Skeletal muscle tissue (tissue), 4 donors: ENCODE measurements around the gene RNF150. TPM values are rescaled to one million over a fixed set of nuclear protein-coding genes. Genes with fewer than 3 reads are reported as not detected.
"Not testable (repeated sequence)": the region's sequence is repeated elsewhere in the genome, so short reads cannot be mapped to it uniquely, and the experiment has no call there.

ENCODE experiments used
- H3K27ac ChIP-seq: one replicate; pipeline ENCODE4 v1.7.0; 2013; ENCODE audit warnings: mild to moderate bottlenecking, low read depth, low read length, inconsistent platforms
- H3K27me3 ChIP-seq, 3 donors: one replicate each; pipeline ENCODE4 v1.7.0; 2013; ENCODE audit warnings: low read length in 3 of 3; ENCODE audit not compliant: control insufficient read depth in 3 of 3, insufficient read depth in 3 of 3
- H3K36me3 ChIP-seq, 3 donors: one replicate each; pipeline ENCODE4 v1.7.0; 2013; ENCODE audit warnings: low read length in 3 of 3; ENCODE audit not compliant: control insufficient read depth in 3 of 3, insufficient read depth in 3 of 3
- H3K4me1 ChIP-seq, 3 donors: one replicate each; pipeline ENCODE4 v1.7.0; 2013; ENCODE audit warnings: low read length in 3 of 3, mild to moderate bottlenecking in 3 of 3; ENCODE audit not compliant: control insufficient read depth in 3 of 3, insufficient read depth in 3 of 3
- H3K4me3 ChIP-seq, 3 donors: one replicate each; pipeline ENCODE4 v1.7.0; 2013; ENCODE audit warnings: low read length in 3 of 3
- H3K9ac ChIP-seq, 3 donors: one replicate each; pipeline ENCODE4 v1.7.0; 2013; ENCODE audit warnings: low read length in 3 of 3, mild to moderate bottlenecking in 3 of 3, moderate library complexity in 2 of 3, low read depth in 1 of 3
- H3K9me3 ChIP-seq, 3 donors: one replicate each; pipeline ENCODE4 v1.7.0; 2013; ENCODE audit warnings: low read length in 3 of 3; ENCODE audit not compliant: control insufficient read depth in 3 of 3
- total RNA-seq: library from RNA; depleted of rRNA; stranded (reverse); fragments of >200 nt; gene quantifications from one replicate; pipeline ENCODE4 v1.2.3, GENCODE V29; 2014
- donor health status: Osteomylitis.

Gene RNF150
- total RNA-seq, 1 donor from 2014 or later, result 36.5 TPM

DNA sequence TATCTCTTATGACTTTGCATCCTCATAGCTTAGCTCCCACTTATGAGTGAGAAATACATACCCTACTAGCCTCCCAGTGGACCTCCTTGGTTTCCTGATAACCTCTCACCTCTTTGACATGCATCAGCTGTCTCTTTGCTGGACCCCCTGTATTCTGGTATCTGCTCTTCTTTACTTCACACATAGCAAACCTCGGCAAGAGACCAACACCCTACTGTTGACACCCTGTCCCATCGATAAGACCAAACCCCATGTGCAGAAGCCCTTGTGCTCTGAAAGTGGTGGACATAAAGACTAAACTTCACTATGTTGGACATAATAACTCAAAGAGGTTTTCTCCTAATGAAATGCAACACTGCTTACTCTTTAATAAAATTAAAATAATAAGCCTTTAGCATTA lies 75.7 kb downstream of the RNF150 start:
- H3K27ac ChIP-seq, result no peak overlapping the region

DNA sequence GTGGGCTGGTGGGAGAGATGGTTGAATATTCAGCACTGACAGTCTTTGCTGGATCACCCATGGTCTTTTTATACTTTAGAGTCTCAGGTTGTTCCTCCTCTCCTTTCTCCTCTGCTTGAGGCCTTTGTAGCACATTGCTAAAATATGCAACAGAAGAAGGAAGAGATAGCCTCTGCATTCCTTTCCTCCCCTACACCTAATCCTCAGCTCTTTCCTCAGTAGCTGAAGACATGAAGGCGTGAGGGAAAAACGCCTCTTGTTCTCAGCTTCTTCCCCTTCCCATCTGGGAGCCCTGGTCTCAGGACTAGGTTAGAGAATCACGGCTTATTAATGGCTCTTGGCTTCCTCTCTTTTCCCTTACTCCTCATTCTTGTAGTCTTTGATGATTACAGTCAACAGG lies 76.8 kb downstream of the RNF150 start:
- H3K4me1 ChIP-seq, result no peaks in the 10 kb centered on the region
- no peaks in the 10 kb centered on the region for H3K27me3 ChIP-seq
- no peak overlapping the region for H3K9ac ChIP-seq
- no peaks in the 10 kb centered on the region for H3K9me3 ChIP-seq
- no peak overlapping the region for H3K4me3 ChIP-seq
- H3K27ac ChIP-seq, result no peak overlapping the region
- no peaks in the 10 kb centered on the region for H3K36me3 ChIP-seq

More for the DNA sequence above, 75.7 kb downstream of the RNF150 start:
- Histone ChIP-seq H3K9ac (no peak overlapping the region), H3K4me1 (no peaks in the 10 kb centered on the region), H3K9me3 (no peaks in the 10 kb centered on the region), H3K36me3 (no peaks in the 10 kb centered on the region), H3K27me3 (no peaks in the 10 kb centered on the region), H3K4me3 (no peak overlapping the region)

DNA sequence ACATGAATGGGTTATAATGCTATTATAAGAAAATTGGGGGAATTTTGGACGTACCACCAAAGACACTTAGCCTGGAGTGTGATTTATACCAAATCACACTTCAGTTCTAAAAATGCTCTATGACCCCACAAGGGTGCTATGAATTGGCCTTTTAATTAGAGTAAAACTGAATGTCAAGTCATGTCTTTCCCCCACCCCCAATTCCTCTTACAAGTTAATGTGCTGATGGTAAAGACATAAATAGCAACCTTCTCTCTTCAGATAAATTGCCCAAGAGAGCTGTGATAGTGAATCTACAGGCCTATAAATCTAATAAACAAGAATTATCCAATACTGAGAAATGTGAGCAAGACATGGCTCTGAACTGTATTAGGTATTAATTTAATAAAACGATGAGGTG lies 78.8 kb downstream of the RNF150 start:
- no peak overlapping the region for H3K9ac ChIP-seq
- no peaks in the 10 kb centered on the region for H3K36me3 ChIP-seq
- no peaks in the 10 kb centered on the region for H3K9me3 ChIP-seq
- no peak overlapping the region for H3K27ac ChIP-seq
- H3K27me3 ChIP-seq, result no peaks in the 10 kb centered on the region
- no peak overlapping the region for H3K4me3 ChIP-seq
- H3K4me1 ChIP-seq, result no peaks in the 10 kb centered on the region

DNA sequence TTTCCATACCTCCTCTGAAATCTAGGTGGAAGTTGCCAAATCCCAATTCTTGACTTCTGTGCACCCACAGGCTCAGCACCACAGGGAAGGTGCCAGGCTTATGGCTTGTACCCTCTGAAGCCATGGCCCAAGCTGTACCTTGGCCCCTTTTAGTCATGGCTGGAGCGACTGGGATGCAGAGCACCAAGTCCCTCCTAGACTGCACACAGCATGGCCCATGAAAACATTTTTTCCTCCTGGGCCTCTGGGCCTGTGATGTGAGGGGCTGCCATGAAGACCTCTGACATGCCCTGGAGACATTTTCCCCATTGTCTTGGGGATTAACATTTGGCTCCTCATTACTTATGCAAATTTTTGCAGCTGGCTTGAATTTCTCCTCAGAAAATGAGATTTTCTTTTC lies 82.3 kb downstream of the RNF150 start:
- H3K36me3 ChIP-seq, H3K27ac ChIP-seq, H3K4me3 ChIP-seq, H3K27me3 ChIP-seq, H3K9me3 ChIP-seq, H3K4me1 ChIP-seq, H3K9ac ChIP-seq: not testable (repeated sequence)

DNA sequence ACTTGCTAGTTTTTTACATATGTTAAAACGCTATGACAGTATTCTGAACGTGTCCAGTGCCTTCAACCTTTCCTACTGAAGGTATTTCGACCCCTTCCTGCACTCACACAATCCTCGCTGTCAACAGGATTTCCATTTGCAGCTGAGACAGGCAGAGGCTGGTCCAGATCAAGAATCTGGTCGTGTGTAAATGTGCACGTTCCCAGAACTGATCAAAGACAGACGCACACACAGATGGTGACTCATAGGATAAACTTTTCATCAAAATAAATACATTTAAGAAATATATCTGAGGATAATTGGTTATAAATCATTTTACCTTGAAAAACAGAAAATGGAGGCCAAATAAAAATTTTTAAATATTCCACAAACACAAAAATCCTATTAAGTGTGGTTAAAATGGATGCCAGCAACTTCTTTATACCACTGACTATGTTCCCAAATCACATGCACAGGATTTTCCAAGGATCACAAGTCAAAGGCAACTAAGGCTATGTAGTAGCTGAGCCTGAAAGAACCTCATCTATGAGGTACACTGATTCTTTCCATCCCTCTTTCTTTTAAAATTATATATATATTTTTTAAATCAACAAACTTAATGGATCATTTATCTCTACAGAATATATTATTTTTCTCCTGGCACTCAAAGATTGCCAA lies 85.9 kb downstream of the RNF150 start:
- Histone ChIP-seq H3K9ac (no peak overlapping the region), H3K27ac (no peak overlapping the region)

DNA sequence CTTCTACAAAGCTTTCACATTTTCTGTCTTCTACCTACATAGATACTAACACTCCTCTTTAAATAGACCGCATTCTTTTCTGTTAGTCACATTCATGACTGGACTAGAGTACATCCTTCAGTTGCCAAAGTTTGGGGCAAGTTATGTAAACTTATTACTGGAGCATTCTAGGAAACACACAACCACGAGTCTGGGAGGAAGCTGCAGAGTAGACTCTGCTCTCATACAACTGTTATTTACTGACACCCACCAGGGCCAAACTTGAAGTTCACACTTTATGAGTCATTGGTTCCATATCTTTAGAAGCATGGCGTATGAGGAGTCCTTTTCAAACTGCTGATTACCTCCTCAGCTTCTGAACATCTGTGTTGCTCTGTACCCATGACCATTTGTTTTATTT lies 87.0 kb downstream of the RNF150 start:
- H3K9me3 ChIP-seq, result no peaks in the 10 kb centered on the region
- no peaks in the 10 kb centered on the region for H3K36me3 ChIP-seq
- H3K27me3 ChIP-seq, result no peaks in the 10 kb centered on the region
- H3K4me1 ChIP-seq, result peaks cover 0 to 3% (median 0%) of the 10 kb centered on the region in 3 donors
- no peak overlapping the region for H3K27ac ChIP-seq
- H3K9ac ChIP-seq, result no peak overlapping the region
- no peak overlapping the region for H3K4me3 ChIP-seq

More for the DNA sequence above, 85.9 kb downstream of the RNF150 start:
- H3K4me3 ChIP-seq, result no peak overlapping the region
- H3K36me3 ChIP-seq, result no peaks in the 10 kb centered on the region
- peaks cover 0 to 3% (median 0%) of the 10 kb centered on the region in 3 donors for H3K4me1 ChIP-seq
- no peaks in the 10 kb centered on the region for H3K27me3 ChIP-seq
- no peaks in the 10 kb centered on the region for H3K9me3 ChIP-seq

DNA sequence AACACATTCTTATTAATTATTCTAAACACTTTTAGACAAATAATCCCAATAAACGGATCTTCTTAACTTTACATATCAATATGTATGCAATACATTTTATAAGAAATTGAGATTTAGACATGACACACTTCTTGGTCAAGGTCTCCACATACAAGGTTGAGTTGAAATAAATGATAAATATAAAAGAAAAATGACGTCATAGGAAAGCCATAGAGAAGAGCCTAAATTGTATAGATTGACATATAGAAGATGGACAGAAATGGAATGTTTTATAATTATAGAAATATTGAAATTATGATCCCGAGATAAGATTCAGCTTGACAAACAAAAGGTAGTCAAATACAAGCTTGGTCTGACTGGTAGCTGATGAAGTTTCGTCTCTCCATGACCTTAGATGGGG lies 87.4 kb downstream of the RNF150 start:
- no peak overlapping the region for H3K27ac ChIP-seq

DNA sequence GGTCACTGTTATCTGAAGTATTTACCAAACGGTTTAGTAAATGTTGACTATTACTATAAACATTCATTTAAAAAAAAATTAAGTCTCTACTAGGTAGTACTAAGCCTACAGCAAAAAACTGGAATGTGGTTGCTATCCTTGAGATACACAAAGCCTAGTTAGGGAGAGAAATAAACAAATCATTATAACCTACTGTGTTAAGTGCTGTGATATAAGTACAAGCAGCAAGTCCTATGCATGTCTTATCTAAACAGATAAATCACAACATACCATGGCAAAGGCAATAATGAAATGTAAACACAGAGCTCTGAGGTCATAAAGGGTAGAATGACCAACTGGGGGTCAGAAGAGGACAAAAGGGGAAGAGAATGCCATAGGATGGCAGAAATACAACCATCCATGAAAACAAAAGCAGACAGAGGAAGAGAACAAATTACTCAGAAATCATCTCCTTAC lies 92.2 kb downstream of the RNF150 start:
- Histone ChIP-seq H3K36me3 (no peaks in the 10 kb centered on the region), H3K9me3 (no peaks in the 10 kb centered on the region), H3K27ac (no peak overlapping the region), H3K4me3 (no peak overlapping the region), H3K27me3 (no peaks in the 10 kb centered on the region), H3K9ac (no peak overlapping the region), H3K4me1 (no peaks in the 10 kb centered on the region)

More for the DNA sequence above, 87.4 kb downstream of the RNF150 start:
- Histone ChIP-seq H3K4me3 (no peak overlapping the region), H3K9me3 (no peaks in the 10 kb centered on the region), H3K4me1 (peaks cover 0 to 3% (median 0%) of the 10 kb centered on the region in 3 donors), H3K27me3 (no peaks in the 10 kb centered on the region), H3K9ac (no peak overlapping the region), H3K36me3 (no peaks in the 10 kb centered on the region)

DNA sequence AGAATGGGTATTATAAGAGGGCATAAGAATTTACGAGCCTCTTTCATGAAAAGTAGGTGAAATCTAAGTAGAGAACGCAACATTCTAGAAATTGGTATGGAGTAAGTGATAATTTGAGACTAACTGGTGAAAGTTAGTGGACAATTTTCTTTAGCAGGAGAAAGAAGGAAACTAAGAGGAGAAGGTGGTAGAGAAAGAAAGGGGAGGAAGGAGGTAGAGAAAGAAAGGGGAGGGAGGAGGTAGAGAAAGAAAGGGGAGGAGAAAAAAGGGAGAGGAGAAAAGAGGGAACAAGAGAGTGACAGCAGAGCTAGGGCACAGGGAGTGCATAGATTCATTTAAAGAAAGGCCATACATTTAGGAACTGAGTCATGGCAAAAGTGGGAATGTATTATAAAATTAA lies 94.1 kb downstream of the RNF150 start:
- H3K9me3 ChIP-seq, result no peaks in the 10 kb centered on the region
- no peaks in the 10 kb centered on the region for H3K27me3 ChIP-seq
- H3K36me3 ChIP-seq, result no peaks in the 10 kb centered on the region
- H3K4me3 ChIP-seq, result no peak overlapping the region
- H3K27ac ChIP-seq, result no peak overlapping the region
- no peak overlapping the region for H3K9ac ChIP-seq
- no peaks in the 10 kb centered on the region for H3K4me1 ChIP-seq

DNA sequence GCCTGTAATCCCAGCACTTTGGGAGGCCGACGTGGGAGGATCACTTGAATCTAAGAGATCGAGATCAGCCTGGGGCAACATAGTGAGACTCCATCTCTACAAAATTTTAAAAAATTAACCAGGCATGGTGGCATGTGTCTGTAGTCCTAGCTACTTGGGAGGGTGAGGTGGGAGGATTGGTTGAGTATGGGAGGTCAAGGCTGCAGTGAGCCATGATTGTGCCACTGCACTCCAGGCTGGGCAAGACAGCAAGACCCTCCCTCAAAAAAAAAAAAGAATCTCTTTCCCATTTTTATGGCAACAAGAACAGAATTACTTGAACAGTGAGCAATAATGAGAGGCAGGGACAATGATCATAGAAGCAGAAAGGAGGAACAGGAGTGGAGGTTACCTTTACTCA lies 94.8 kb downstream of the RNF150 start:
- Histone ChIP-seq H3K4me1 (no peaks in the 10 kb centered on the region), H3K9ac (no peak overlapping the region), H3K4me3 (no peak overlapping the region), H3K36me3 (no peaks in the 10 kb centered on the region), H3K27me3 (no peaks in the 10 kb centered on the region), H3K27ac (no peak overlapping the region), H3K9me3 (no peaks in the 10 kb centered on the region)
